Kidney (tissue), 14 donors: ENCODE results near the gene LIPC. TPM values are rescaled to one million over a fixed set of nuclear protein-coding genes. Genes with fewer than 3 reads are reported as not detected.

ENCODE experiments used
- DNase-seq, 5 donors: peaks; one replicate each; pipeline ENCODE4 v3.0.0-alpha.2; 2013 to 2020
- FAIRE-seq: peaks from 2 replicates; lab custom pipeline; 2012; peaks lifted over from hg19 to GRCh38; lab: Jason Lieb, UNC
- H3K27ac ChIP-seq, 2 donors: one replicate each; pipeline ENCODE4 v1.7.0; 2013; ENCODE audit warnings: low read depth in 2 of 2, low read length in 2 of 2, inconsistent platforms in 1 of 2
- H3K27me3 ChIP-seq: one replicate; pipeline ENCODE4 v1.7.1; 2013; ENCODE audit warnings: low read length, inconsistent platforms; ENCODE audit not compliant: control insufficient read depth, insufficient read depth
- H3K36me3 ChIP-seq, 3 donors: one replicate each; pipeline versions ENCODE4 v1.7.0 to v1.7.1; 2013; ENCODE audit warnings: low read length in 3 of 3, control low read depth in 1 of 3, inconsistent platforms in 1 of 3; ENCODE audit not compliant: insufficient read depth in 3 of 3, control insufficient read depth in 2 of 3
- H3K4me1 ChIP-seq, 3 donors: one replicate each; pipeline versions ENCODE4 v1.7.0 to v1.7.1; 2013; ENCODE audit warnings: low read length in 3 of 3, inconsistent platforms in 1 of 3, low read depth in 1 of 3; ENCODE audit not compliant: control insufficient read depth in 2 of 3, insufficient read depth in 2 of 3
- H3K4me3 ChIP-seq, 3 donors: one replicate each; pipeline versions ENCODE4 v1.7.0 to v1.8.1; 2013; ENCODE audit warnings: low read length in 3 of 3, control low read depth in 1 of 3, inconsistent platforms in 1 of 3
- H3K9ac ChIP-seq, 3 donors: one replicate each; pipeline versions ENCODE4 v1.7.0 to v1.7.1; 2013; ENCODE audit warnings: low read length in 3 of 3, control low read depth in 1 of 3, inconsistent platforms in 1 of 3
- H3K9me3 ChIP-seq, 3 donors: one replicate each; pipeline versions ENCODE4 v1.7.0 to v1.7.1; 2013; ENCODE audit warnings: low read length in 3 of 3, control low read depth in 1 of 3, inconsistent platforms in 1 of 3; ENCODE audit not compliant: control insufficient read depth in 2 of 3, insufficient read depth in 1 of 3
- CTCF ChIP-seq: IDR thresholded peaks from 3 replicates; pipeline ENCODE4 v1.5.1; 2012; ENCODE audit warnings: mild to moderate bottlenecking, moderate library complexity, borderline replicate concordance; ENCODE audit not compliant: insufficient read depth; ENCODE audit errors: extremely low read depth
- intact Hi-C: fragments of 100-400 bp; cut with DNase I; formaldehyde crosslinking; loops from one replicate; pipeline ENCODE4 v1.11.1; 2022
- polyA plus RNA-seq: library from polyadenylated mRNA; stranded (reverse); fragments of 350-450 nt; fragmentation: Illumina TruSeq; extraction: RNeasy Lipid Tissue Mini Kit (QIAGEN cat#74804); gene quantifications from one replicate; pipeline ENCODE4 v1.2.3, GENCODE V29; 2014; ENCODE audit warnings: low read depth, low replicate concordance; ENCODE audit not compliant: insufficient read depth
- total RNA-seq: library from RNA; stranded (reverse); fragmentation: NEBNext Ultra II Directional; extraction: Animal tissue kit (Norgen Biotek cat#: 25700); gene quantifications from one replicate; pipeline ENCODE4 v1.2.1, GENCODE V29; 2021
- donor health status: control.
- donor health status: control.
- donor health status: control.
- donor health status: control.
- donor health status: control.
- donor health status: DM: yes; HTN: yes; CAD: no.
- donor health status: Normal renal cell carcinoma (clear cell type).

The LIPC gene
- total and polyA plus RNA-seq, 2 donors from 2014 or later = 9.9 to 21.6 TPM

GRCh38 chr15:58515807-58516206 lies 84.0 kb downstream of the LIPC start:
- no peaks in the 10 kb centered on the region for H3K27me3 ChIP-seq
- no peaks in the 10 kb centered on the region for H3K4me1 ChIP-seq
- intact Hi-C loops = no loop called here
- no peaks in the 10 kb centered on the region for H3K9me3 ChIP-seq
- DNase-seq (no peak), FAIRE-seq (no peak)
- no peak overlapping the region for H3K4me3 ChIP-seq
- no peak overlapping the region for H3K9ac ChIP-seq
- no peaks in the 10 kb centered on the region for H3K36me3 ChIP-seq
- no peak overlapping the region for H3K27ac ChIP-seq
- TF ChIP-seq CTCF = no peak

- no peak for TF ChIP-seq CTCF
- intact Hi-C loops = no loop called here
- FAIRE-seq = no peak
These were observed 85.5 kb downstream of the LIPC start for GRCh38 chr15:58517252-58517681.

GRCh38 chr15:58517682-58518525 lies 86.1 kb downstream of the LIPC start:
- peaks cover 0 to 8% (median 5%) of the 10 kb centered on the region in 3 donors for H3K4me1 ChIP-seq
- intact Hi-C loops = no loop called here
- H3K4me3 ChIP-seq = no peak overlapping the region
- DNase-seq = no peak
- no peaks in the 10 kb centered on the region for H3K9me3 ChIP-seq
- no peak for FAIRE-seq
- no peak for TF ChIP-seq CTCF
- no peak overlapping the region for H3K9ac ChIP-seq
- H3K27me3 ChIP-seq = no peaks in the 10 kb centered on the region
- no peak overlapping the region for H3K27ac ChIP-seq
- no peaks in the 10 kb centered on the region for H3K36me3 ChIP-seq

More at GRCh38 chr15:58517252-58517681, 85.5 kb downstream of the LIPC start:
- no peak overlapping the region for H3K9ac ChIP-seq
- no peaks in the 10 kb centered on the region for H3K36me3 ChIP-seq
- no peak for DNase-seq
- peaks cover 0 to 7% (median 5%) of the 10 kb centered on the region in 3 donors for H3K4me1 ChIP-seq
- no peaks in the 10 kb centered on the region for H3K9me3 ChIP-seq
- H3K27me3 ChIP-seq = no peaks in the 10 kb centered on the region
- H3K27ac ChIP-seq = no peak overlapping the region
- no peak overlapping the region for H3K4me3 ChIP-seq
